ENCODE data around the gene CCDC24.

DNA sequence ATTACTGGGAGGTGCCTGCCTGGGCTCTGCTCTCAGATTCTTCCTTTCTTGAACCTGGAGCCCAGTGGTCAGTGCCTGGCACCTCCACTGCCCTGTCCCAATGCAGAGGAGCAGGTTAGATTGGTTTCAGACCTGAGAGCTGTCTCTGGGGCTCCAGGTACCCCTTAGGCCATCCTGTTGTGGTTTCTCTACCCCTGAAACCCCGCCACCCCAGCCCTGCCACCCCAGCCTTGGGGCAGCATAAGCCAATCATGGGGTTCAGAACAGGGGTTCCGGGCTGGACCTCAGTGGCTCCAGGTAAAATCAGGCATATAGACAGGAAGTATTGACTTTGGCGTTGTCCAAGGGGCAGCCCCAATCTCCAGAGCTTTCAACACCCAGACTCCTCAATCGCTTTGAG is 43.0 kb downstream of the CCDC24 start:
- TF ChIP-seq POLR2AphosphoS5 (IDR thresholded peaks at IDR 0.05; ENCODE audit: borderline replicate concordance, low read depth, low read length) = no peak
- no peak for TF ChIP-seq EZH2 (IDR thresholded peaks at IDR 0.05)
- TF ChIP-seq FOXP2 (optimal IDR thresholded peaks at IDR 0.05; ENCODE audit: control extremely low read depth, extremely low read length, insufficient read depth) = no peak

Data from SK-N-MC (cell line).